ENCODE data around the gene FOXP1. TPM values are rescaled to one million over a fixed set of nuclear protein-coding genes. Genes with fewer than 3 reads are reported as not detected.

Gene FOXP1
- total and polyA plus RNA-seq, 2 of the 13 experiments (the other 11 are each of a cell fraction or from before 2014, with no cell fraction given) = 40.4 to 59.0 TPM

DNA sequence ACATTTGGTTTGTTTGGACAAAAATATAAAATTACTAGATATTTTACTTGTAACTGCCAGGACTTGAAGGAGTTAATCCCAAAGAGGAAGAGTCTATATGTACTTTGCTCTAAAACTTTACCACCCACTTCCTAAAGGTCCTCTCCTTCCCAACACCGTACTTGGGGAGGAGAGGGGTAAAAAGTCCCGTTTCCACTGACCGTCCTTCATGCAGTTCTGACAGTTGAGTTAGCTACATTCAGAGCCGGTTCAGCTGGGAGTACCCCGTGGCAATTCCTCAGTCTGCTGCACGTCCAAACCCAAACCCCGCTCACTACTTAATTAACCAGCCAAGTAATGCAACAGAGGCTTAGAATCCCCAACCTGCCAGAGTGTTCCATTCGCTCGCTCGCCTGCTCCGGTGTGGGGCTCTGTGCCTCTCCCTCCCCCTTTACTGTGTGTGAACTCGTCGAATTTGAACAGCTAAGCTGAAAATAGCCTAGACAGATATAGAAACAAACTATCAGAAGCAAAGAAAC is 519.7 kb downstream of the FOXP1 start (continued):
- TF ChIP-seq TFAP4 (IDR thresholded peaks at IDR 0.05; ENCODE audit: borderline replicate concordance, low read depth) = peak; percentile 52; the same call in 1 of the 2 replicates
- TF ChIP-seq ZNF468 (CRISPR knock-in tag; IDR thresholded peaks at IDR 0.05) = no peak
- 0 out of 2 replicates have a peak, but pooled peaks have one; percentile 12 for TF ChIP-seq SRF (IDR thresholded peaks at IDR 0.05; ENCODE audit: low read depth, low read length)
- peak; percentile 67 for TF ChIP-seq POLR2G (IDR thresholded peaks at IDR 0.05; ENCODE audit: low read depth, low read length)
- peak; percentile 56 to 66; a peak in 3 of 4 replicates for TF ChIP-seq POLR2A (IDR thresholded peaks at IDR 0.05; ENCODE audit: insufficient read depth in 1 of 2, low read depth in 2 of 2, low read length in 2 of 2)
- 0 out of 2 replicates have a peak, but pooled peaks have one; percentile 2 for TF ChIP-seq TFDP2 (CRISPR knock-in tag; IDR thresholded peaks at IDR 0.05)
- no peak for TF ChIP-seq ZNF230 (CRISPR knock-in tag; IDR thresholded peaks at IDR 0.05)
- 0 out of 2 replicates have a peak, but pooled peaks have one; percentile 22 for TF ChIP-seq CREM (IDR thresholded peaks at IDR 0.05)
- no peak for TF ChIP-seq CREM (CRISPR knock-in tag; IDR thresholded peaks at IDR 0.05)
- TF ChIP-seq ZNF883 (CRISPR knock-in tag; IDR thresholded peaks at IDR 0.05; ENCODE audit: not compliant biosample characterization) = no peak
- no peak for TF ChIP-seq PAWR (CRISPR knock-in tag; IDR thresholded peaks at IDR 0.05; ENCODE audit: borderline replicate concordance)
- TF ChIP-seq SIN3A (IDR thresholded peaks at IDR 0.05; ENCODE audit: borderline replicate concordance, low read depth, low read length) = 0 out of 2 replicates have a peak, but pooled peaks have one; percentile 60
- TF ChIP-seq ZNF558 (CRISPR knock-in tag; IDR thresholded peaks at IDR 0.05; ENCODE audit: borderline replicate concordance) = no peak
- no peak for TF ChIP-seq ZSCAN31 (CRISPR knock-in tag; IDR thresholded peaks at IDR 0.05; ENCODE audit: low read depth)
- TF ChIP-seq MED1 (CRISPR knock-in tag; IDR thresholded peaks at IDR 0.05) = 0 out of 2 replicates have a peak, but pooled peaks have one; percentile 31
- no peak for TF ChIP-seq NFRKB (IDR thresholded peaks at IDR 0.05)
- TF ChIP-seq ZBTB14 (CRISPR knock-in tag; IDR thresholded peaks at IDR 0.05) = no peak
- no peak for TF ChIP-seq KDM1A (CRISPR knock-in tag; IDR thresholded peaks at IDR 0.05)
- TF ChIP-seq, protein P1, sequence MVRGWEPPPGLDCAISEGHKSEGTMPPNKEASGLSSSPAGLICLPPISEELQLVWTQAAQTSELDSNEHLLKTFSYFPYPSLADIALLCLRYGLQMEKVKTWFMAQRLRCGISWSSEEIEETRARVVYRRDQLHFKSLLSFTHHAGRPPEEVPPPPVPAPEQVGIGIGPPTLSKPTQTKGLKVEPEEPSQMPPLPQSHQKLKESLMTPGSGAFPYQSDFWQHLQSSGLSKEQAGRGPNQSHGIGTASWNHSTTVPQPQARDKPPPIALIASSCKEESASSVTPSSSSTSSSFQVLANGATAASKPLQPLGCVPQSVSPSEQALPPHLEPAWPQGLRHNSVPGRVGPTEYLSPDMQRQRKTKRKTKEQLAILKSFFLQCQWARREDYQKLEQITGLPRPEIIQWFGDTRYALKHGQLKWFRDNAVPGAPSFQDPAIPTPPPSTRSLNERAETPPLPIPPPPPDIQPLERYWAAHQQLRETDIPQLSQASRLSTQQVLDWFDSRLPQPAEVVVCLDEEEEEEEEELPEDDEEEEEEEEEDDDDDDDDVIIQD (CRISPR knock-in tag; IDR thresholded peaks at IDR 0.05; ENCODE audit: low read depth) = 0 out of 2 replicates have a peak, but pooled peaks have one; percentile 34
- TF ChIP-seq HNF4A (CRISPR knock-in tag; IDR thresholded peaks at IDR 0.05) = peak; percentile 56
